Stimulated activated naive CD4-positive, alpha-beta T cell (primary cell): Measurements from ENCODE around the gene AP2S1.
A peak's percentile ranks its signal among the peaks of the same experiment; 100 is the strongest.
"Not testable (repeated sequence)": the region's sequence is repeated elsewhere in the genome, so short reads cannot be mapped to it uniquely, and the experiment has no call there.

ENCODE experiments used
- DNase-seq, 6 experiments: peaks; one replicate each; lab custom pipeline; 2025; lab: John Stamatoyannopoulos, UW

Gene AP2S1

DNA sequence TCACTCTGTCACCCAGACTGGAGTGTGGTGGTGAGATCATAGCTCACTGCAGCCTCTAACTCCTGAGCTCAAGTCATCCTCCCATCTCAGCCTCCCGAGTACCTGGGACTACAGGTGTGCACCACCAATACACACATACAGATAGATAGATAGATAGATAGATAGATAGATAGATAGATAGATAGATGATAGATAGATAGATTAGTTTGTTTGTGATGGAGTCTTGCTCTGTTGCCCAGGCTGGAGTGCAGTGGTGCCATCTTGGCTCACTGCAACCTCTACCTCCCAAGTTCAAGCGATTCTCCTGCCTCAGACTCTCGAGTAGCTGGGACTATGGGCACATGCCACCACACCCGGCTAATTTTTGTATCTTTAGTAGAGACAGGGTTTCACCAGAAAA lies 46.2 kb downstream of the AP2S1 start:
- DNase-seq, result not testable (repeated sequence)

DNA sequence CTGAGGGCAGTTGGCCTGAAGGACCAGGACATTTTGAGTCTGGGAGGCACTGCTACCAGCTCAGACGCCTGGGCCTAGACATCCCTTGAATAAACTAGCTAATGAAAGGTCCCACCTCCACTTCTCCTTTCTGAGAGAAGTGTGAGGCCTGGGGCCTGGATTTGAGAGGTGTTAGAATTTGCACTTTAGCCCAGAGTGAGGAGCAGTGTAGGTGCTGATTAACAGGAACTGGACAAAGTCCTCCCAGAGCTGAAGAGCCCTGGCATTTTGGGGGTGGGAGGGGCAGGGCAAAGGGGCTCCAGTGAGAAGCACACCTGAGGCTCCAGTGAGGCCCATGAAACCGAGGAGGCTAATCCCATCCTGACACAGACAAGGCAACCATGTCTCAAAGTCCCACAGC lies 47.1 kb downstream of the AP2S1 start:
- DNase-seq, result no peak

DNA sequence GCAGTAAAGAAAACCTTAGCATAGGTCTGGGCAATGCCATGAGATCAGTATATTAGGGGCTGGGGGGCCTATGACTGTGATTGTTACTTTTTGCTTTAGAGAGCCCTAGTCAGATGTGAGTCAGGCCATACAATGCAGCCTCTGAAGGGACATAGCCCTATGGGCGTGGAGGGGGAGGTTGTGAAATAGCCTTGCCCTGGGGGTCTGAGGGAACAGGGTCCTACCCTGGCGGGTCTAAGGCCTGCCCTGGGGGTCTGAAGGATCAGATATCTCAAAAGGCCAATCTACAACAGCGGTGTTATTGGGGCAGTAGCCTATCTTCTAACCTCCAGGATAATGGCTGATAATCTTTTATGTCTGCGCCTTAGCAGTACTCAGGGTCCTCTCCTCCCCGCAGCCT lies 48.5 kb downstream of the AP2S1 start:
- no peak for DNase-seq

DNA sequence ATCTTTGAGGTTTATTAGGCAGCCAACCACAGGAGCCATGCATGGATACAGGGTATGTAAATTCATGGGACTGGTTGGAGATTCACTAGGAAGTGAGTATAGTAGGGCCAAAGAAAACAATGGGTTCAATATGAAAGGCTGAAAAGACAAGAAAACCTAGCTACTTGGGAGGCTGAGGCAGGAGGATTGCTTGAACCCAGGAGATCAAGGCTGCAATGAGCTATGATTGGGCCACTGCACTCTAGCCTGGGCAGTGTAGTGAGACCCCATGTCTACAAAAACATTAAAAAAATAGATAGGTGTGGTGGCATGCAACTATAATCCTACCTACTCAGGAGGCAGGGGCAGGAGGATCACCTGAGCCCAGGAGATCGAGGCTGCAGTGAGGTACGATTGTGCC lies 51.9 kb downstream of the AP2S1 start:
- DNase-seq, result no peak

DNA sequence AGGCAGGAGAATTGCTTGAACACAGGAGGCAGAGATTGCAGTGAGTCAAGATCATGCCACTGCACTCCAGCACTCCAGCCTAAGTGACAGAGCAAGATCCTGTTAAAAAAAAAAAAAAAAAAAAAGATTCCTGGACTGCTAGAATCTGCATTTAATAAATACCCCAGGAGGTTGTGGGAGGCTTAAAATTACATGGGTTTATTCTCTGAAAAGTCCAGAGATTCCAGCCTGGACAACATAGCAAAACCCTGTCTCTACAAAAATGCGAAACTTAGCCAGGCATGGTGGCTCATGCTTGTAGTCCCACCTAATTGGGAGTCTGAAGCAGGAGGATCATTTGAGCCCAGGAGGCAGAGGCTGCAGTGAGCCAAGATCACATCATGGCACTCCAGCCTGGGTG lies 52.8 kb downstream of the AP2S1 start:
- DNase-seq, result no peak

DNA sequence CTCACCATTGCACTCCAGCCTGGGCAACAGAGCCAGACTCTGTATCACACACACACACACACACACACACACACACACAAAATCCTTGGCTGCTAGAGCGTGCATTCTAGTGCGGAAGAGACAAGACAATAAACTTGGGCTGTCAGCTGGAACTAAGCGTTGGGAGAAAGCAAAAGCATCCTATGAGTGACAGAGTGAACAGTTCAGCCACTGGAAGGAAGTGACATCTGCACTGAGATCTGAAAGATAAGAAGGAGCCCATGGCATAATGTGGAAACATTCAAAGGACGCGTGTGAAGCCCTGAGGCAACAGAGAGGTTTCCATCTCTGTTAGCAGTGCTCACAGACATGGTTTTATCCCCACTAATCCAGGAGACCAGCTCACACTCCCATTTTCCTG lies 58.7 kb downstream of the AP2S1 start:
- peak in 4 of 6 experiments; percentile 17 to 71 (median 61) for DNase-seq

DNA sequence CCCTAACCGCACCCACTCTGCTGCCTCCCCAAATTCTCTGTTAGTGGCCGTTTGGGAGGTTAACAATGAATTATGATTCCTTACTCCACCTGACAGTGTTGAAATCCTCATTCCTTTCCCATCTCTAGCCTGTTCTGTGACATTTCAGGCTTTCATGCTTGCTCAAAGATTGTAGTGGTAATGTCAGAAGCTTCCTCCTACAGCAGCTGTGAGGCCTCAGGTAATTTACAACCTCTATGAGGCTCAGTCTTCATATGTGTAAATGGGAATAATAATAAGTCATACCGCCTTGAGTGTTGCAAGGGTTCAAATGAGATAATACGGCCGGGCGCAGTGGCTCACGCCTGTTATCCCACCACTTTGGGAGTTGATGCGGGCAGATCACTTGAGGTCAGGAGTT lies 61.3 kb downstream of the AP2S1 start:
- DNase-seq, result no peak

DNA sequence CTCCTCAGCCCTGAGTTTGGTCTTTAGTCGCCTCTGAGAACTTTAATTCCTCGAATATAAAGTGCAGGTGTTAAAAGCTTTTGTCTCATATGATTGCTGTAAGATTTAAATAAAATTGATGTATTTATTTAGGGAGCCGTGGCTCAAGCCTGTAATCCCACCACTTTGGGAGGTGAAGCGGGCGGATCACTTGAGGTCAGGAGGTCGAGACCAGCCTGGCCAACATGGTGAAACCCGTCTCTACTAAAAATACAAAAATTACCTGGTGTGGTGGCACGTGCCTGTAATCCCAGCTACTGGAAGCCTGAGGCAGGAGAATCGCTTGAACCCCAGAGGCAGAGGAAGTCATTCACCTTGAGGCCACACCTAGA lies 61.7 kb downstream of the AP2S1 start:
- no peak for DNase-seq

DNA sequence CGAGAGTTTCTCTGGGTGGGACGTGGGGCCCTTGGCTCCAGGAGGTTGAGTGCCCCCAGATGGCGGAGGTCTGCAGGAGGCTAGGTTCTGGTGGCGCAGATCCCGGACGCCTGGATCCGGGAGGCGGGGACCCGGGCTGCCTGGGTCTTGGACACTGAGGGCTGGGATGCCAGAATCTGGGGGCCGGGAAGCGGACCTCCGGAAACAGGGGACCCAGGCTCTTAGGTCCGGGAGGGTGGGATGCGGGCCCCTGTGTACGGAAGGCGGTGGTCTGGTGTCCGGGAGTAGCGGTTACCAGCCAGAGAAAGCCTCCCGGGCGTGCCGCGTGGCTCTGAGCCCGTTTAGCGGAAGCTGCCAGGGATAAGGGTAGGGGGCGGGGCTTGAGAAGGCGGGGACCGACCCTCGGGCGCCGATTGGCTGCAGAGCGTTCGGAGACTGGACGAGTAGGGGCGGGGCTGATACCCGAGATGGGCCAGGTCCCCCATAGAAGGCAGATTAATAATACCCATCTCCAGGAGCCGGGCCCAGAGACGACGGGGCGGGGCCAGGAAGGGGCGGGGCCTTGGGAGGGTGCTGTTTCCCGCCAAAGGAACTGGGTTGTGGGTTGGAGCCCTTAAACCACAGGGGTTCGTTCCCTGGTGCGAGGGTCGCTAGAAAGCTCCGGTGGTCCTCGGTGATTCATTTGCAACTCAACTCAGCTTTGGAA lies 62.2 kb downstream of the AP2S1 start, which contains the start of gene SLC1A5:
TSS of gene SLC1A5 (minus strand) at position 333 of the 706 bp plus-strand sequence. CDS start 629 bp downstream, outside the sequence.
- DNase-seq, result peak; percentile 74 to 94 (median 84)
